GM23338 (cell line): ENCODE results near the gene PTPRE. TPM values are rescaled to one million over a fixed set of nuclear protein-coding genes. Genes with fewer than 3 reads are reported as not detected.

Experiments
- CREB1 ChIP-seq: fragments of 250-450 bp; sonication (Bioruptor Pico); IDR thresholded peaks from 2 replicates; pipeline ENCODE4 v1.5.0; 2020; ENCODE audit warnings: low read depth, mild to moderate bottlenecking, moderate library complexity
- ETS1 ChIP-seq: IDR thresholded peaks from 2 replicates; pipeline ENCODE4 v1.6.1; 2016; ENCODE audit warnings: antibody characterized with exemption
- EZH2 ChIP-seq: fragments of 200-600 bp; sonication (generic); IDR thresholded peaks from one replicate; pipeline ENCODE4 v1.8.0; 2017; ENCODE audit warnings: antibody characterized with exemption, mild to moderate bottlenecking, low read depth; ENCODE audit not compliant: unreplicated experiment
- EZH2phosphoT487 ChIP-seq: fragments of 200-600 bp; sonication (generic); IDR thresholded peaks from one replicate; pipeline ENCODE4 v1.8.1; 2018; ENCODE audit warnings: antibody characterized with exemption; ENCODE audit not compliant: unreplicated experiment
- NANOG ChIP-seq: IDR thresholded peaks from 2 replicates; pipeline ENCODE4 v1.6.1; 2016; ENCODE audit warnings: antibody characterized with exemption, borderline replicate concordance
- POLR2AphosphoS5 ChIP-seq: IDR thresholded peaks from 2 replicates; pipeline ENCODE4 v1.6.1; 2016; ENCODE audit warnings: antibody characterized with exemption, low read depth
- REST ChIP-seq: IDR thresholded peaks from one replicate; pipeline ENCODE4 v1.6.1; 2018; ENCODE audit warnings: antibody characterized with exemption; ENCODE audit not compliant: unreplicated experiment
- STAT1 ChIP-seq: IDR thresholded peaks from one replicate; pipeline ENCODE4 v1.6.1; 2016; ENCODE audit warnings: antibody characterized with exemption; ENCODE audit not compliant: unreplicated experiment
- ZNF114 ChIP-seq: fragments of 250-450 bp; sonication (Bioruptor Pico); IDR thresholded peaks from 2 replicates; pipeline ENCODE4 v1.5.0; 2020; ENCODE audit warnings: mild to moderate bottlenecking, moderate library complexity
- ZNF331 ChIP-seq: fragments of 250-450 bp; sonication (Bioruptor Pico); IDR thresholded peaks from 2 replicates; pipeline ENCODE4 v1.5.0; 2020; ENCODE audit warnings: low read depth, mild to moderate bottlenecking, moderate library complexity
- ZNF462 ChIP-seq: fragments of 250-450 bp; sonication (Bioruptor Pico); IDR thresholded peaks from 2 replicates; pipeline ENCODE4 v1.5.0; 2020; ENCODE audit warnings: mild to moderate bottlenecking, moderate library complexity
- polyA plus RNA-seq: library from polyadenylated mRNA; unstranded; fragments of >200 nt; fragmentation: Nextera tagmentation; extraction: Ambion mirVana; gene quantifications from 2 replicates; pipeline ENCODE4 v1.2.1, GENCODE V29; 2016
- total RNA-seq: library from RNA; depleted of rRNA; stranded (reverse); fragments of >200 nt; shearing (Covaris generic); gene quantifications from 2 replicates; pipeline ENCODE4 v1.2.3, GENCODE V29; 2014

Gene PTPRE
- total and polyA plus RNA-seq, 2 experiments from 2014 or later: 0.34 to 0.42 TPM

GRCh38 chr10:128066870-128067382 lies 160.0 kb downstream of the PTPRE start (continued):
- TF ChIP-seq ZNF462 (CRISPR knock-in tag) (no peak), REST (no peak), EZH2phosphoT487 (no peak), EZH2 (no peak), ZNF114 (CRISPR knock-in tag) (no peak), STAT1 (no peak), ZNF331 (CRISPR knock-in tag) (no peak), ETS1 (no peak), NANOG (no peak), POLR2AphosphoS5 (no peak), CREB1 (CRISPR knock-in tag) (no peak)
